ENCODE measurements around the gene CC2D1A.

CC2D1A gene

DNA sequence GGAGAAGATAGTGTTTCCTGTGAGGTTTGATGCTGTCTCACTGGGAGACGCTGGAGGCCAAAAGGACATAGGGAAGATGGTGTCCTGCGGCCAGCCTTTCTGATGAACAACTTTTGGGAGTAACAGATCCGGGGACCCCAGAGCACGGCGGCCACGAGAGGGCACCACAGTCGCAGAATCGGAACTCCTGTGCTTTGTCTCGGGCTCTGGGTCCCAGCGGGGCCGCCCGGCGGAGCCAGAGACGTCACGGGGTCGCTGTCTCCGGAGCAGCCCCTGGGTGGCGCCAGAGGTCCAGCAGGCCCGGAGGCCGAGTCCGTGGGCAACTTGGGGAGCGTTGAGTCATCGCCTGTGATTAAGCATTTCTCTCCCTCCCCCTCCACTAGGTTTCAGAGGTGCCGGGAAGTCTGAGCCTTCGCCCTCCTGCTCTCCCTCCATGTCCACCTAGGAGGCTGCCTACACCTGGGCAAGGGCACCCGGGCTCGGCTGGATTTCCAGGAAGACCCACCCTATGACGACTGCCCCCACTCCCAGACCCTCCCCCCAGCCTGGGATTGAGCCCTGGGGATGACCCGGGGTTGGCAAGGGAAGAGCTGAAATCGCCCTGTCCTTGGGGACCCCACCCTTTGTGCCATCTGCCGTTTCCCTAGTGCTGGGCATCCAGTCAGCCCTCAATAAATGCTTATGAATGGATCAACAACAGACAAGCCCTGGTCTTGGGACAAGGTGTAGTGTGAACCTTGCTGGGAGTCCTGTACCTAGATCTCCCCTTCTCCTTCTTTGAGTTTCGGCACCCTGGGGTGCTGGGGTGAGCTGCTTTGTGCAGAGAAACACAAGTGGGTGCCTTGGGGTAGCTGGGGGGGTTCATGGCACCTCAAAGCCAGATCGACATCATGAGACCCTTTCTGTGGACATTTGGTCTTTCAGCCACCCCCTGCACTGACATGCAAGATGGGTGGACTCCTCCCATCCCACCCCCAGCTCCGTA, 25.6 kb upstream of the CC2D1A start:
- peak; percentile 96 for DNase-seq

DNA sequence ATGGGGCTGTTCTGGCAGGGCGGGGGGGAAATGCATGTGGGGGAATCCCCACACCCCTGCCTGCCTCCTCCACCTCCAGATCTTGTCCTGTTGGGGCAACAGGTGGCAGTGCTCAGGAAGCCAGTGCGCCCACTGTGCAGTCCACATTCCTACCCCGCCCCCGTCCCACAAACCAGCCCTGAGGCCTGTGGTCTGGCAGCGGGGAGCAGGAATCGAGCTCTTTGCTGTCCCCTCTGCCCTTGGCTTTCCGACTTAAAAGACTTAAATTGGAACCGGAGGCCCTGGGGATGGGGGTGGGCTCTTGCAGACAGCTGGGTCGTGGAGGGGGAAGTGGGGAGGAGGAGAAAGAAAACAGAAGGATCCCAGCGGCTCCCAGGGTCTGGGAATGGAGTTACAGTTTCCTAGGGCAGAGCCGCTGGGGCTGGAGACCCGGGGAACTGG, 24.7 kb upstream of the CC2D1A start:
- DNase-seq, result peak; percentile 35

DNA sequence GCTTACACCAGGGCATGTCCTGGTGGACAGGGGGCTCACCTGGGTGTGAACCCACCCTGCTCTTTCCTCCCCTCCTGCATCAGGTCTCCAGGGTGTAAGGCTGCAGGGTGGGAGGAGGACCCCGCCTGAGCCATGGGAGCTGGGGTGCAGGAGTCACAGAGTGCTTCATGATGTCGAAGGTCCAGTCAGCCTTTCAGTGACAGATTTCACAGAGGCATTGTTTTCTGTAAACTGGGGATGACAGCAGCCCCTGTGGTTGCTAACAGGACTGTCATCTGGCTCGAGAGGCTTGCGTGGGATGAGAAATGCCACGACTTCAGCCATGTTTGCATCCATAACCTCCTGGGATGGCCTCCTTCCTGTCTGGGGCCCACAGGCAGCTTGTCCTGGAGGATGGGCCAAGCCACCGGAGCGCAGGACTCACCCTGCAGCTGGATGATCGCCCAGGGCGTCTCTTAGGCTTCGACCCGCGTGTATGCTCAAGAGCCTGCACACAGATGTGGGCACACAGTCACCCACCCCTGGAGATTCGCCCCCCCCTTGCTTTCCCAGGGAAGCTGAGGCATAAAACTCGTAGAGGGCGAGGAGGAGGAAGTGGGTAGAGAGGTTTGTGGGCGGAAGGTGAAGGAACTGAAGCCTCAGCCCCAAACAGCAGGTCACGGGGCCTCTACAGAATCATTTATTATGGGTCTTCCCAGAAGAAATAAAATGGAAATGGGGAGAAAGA, 24.1 kb upstream of the CC2D1A start:
- peak; percentile 54 for DNase-seq

DNA sequence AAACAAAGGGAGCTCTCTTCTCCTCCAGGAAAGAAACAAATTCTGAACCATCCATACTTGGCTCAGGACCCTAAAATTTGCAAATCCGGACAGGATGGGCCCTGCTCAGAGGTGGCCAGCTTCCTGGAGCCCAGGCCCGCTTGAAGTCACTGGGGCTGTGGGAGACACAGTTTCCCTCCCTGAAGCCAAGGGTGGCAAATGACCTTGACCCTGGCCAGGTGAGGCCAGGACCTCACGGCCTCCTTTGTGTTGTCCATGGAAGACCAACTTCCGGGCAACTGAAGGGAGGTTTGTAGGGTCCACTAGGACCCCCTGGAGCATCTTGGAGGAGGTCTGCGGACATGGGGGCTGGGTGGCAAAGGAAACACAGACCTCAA, 23.6 kb upstream of the CC2D1A start:
- no peak for DNase-seq

DNA sequence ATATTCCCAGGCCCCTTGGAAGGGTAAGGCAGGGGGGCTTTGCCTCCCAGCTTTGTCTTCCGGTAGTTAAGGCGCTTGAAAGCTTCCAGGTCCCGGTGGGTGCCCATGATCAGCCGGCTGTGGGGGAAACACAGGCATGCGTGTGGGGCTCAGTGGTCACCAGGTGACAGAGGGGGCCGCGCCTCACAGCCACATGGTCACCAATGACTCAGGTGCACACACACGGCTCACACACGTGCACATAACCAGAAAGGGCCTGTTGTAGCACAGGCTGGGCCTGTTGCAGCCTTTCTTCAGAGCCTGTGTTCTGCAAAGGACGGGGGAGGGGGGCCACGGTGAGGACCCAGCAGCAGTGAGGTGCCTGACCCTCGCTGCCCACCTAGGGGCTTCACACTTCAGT, 23.2 kb upstream of the CC2D1A start:
- no peak for DNase-seq

DNA sequence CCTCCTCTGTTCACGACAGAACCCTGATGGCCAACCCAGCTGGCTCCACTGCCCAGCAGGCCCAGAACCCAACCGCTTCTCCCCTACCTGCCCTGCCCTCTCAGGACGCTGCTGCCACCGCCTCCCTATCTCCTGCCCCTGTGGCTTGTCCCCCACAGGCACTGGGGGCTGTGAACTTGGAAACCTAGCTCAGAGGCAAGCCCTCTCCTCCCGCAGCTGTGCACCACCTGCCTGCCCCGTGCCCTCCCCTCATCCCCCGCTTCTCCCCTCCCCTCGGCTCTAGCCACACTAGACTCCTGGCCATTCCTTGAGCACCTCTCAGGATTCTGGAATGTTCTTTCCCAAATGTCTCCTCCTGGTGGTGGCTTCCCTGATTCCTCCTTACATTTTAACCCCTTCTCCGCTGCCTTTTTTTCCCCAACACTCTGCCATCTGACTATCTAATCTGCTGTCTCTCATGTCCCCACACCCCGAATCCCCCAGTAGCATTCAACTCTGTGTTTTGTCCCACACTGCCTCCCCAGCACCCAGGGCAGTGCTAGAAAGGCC, 22.4 kb upstream of the CC2D1A start:
- no peak for DNase-seq

DNA sequence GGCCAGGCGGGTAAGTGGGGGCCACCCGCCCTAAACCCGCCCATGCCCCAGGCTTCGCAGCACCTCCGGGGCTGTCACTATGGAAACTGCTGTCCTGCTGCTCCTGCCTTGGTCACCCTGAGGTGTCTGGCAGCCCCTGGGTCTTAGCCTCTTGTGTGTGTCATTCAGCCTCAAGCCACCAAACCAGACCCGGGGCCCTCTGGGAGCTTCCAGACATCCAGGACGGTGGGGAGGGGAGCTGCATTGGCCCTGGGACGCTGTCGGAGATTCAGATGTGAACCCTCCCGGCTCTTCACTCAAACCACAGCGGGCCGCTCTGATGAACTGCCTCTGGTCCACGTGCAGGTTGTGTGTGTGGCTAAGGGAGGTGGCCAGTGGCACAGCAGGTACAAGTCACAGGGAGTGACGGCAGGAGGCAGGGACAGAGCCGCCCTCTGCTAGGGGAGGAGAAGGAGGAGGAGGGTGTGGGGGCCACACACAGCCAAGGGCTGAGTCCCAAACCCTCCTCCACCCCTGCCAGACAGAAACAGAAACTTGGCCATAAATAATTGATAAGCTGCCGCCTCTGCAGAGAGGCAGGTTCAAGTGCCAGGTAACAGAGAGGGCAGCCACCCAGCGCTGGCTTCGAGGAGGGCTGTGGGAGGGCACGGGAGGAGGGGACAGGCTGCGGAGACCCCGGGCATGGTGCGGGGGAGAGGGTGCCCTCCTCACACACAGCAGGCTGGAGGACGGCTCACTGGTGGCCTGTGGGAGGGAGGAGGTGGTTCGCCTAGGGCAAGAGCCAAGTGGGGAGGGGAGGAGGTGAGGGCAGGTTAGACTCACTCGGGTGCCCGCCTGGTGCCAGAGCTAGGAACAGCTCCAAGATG, 21.0 kb upstream of the CC2D1A start:
- no peak for DNase-seq

DNA sequence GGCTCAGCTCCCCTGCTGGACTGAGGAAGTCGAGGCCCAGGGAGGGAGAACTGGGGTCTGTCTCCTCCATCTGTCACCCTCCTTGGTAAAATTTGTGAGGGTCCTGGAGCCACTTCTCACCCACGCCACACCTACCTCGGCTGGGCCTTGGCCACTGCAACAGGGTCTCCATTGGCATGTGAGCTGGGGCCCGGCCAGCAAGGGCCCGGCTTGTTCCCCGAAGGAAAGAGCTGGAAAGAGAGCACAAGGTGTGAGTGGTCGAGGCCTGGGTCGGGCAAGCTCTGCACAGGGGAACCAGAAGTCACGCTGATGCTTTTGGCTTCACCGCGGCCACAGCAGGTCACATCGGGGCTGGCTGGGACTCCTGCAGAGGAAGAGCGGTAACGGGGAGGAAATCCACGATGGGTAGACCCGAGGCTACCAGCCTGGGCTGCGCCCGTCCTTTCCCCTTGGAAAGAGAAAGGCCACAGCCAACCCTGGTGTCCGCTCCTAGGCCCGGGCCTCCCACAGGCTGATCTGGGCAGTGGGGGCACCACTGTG, 20.1 kb upstream of the CC2D1A start:
- no peak for DNase-seq

DNA sequence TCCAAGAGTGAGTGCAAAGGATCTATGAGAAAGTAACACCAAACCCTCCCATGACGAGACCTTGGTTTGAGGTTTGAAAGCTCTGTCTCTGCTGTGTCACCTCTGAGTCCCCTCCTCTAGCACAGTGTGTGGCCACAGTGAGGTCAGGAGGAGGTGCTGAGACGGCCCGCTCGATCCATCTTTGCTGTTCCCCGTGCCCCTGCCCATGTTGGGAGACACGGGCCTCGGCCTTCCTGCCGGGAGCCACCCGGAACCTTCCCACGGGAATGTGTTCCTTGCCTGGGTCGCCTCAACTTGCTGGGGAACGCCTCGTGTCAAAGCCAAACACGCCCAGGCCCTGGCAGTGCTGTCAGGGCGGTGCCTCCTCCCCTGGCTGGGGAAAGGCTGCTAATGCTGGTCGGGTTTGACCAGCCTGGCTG, 19.0 kb upstream of the CC2D1A start:
- no peak for DNase-seq

DNA sequence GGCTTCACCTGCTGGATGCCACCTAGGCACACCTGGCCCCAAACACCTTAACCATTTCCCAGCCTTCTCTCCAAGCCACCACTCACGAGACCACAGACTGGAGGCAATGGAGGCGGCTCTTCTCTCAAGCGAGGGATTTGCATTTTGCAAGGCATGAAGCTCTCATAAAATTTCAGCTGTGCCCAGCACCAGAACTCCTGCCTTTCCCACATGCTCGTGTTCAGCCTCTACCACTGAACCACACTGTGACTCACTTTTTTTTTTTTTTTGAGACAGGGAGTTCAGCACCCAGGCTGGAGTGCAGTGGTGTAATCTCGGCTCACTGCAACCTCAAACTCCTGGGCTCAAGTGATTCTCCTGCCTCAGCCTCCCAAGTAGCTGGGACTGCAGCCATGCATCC, 18.5 kb upstream of the CC2D1A start:
- peak; percentile 47 for DNase-seq

DNA sequence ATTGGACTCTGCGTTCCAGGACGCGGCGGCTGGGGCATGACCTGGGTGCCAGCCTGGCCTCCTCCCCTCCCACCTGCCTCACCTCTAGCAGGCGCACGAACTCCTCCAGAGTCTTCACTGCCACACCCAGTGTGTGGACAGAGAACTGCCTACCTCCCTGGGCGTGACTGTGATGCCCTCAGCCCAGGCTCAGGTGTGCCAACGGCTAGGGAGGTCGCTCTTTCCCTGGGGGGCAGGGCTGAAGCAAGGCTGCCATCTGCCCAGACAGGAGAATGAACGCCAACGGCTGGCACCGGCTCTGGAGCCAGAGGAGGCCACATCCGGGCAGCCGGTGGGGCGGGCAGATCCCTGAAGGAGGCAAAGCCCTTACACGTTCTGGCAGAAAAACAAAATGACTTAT, 17.7 kb upstream of the CC2D1A start:
- DNase-seq, result no peak

DNA sequence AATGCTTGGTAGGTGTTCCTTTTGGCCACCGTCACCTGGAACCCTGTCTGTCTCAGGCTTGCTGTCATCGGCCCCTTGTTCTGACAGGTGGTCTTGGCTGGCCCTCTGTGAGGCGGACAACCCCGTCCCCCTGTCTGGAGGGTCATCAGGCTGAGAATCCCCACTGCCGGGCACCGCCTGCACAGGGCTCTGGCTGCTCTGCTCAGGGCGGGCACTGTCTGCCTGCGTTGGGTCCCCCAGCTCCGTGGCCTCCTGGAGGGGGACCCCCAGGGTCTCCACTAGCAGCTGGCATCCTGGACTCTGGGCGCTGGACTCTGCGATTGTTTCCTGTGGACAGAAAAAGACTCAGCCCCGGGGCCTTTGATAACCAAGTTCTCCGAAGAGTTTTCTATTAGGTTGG, 15.9 kb upstream of the CC2D1A start:
- DNase-seq, result no peak

DNA sequence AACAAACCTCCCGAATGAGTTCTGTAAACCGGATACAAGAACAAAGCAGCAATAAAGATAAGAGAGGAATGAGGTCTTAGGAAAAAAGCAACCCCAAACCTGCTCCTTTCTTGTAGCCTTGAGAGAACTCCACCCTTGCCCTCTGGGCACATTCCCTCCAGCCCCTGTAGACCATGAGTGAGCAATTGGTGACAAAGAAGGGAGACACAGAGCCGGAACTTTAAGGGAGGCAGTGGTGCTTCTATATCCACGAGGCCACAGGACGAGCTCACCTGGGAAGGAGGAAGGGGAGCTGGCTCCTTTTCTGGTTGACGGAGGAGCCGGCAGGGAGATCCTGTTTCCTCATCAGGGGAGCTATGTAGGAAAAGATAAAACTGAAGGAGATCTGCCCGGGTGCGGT, 13.1 kb upstream of the CC2D1A start:
- DNase-seq, result no peak

DNA sequence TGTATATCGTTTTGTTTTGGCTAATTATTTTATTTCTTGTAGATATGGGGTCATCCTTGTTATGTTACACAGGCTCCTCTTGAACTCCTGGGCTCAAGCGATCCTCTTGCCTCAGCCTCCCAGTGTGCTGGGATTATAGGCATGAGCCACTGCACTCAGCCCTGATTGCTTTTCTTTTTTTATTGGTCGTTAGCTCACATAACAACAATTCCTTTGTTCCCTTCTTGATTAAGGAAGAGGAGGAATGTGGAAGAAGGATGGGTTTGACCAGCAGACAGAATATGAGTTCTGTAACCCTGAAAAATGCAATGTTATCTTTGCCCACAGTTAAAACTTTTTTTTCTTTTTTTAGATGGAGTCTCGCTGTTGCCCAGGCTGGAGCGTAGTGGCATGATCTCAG, 11.4 kb upstream of the CC2D1A start:
- DNase-seq, result no peak

DNA sequence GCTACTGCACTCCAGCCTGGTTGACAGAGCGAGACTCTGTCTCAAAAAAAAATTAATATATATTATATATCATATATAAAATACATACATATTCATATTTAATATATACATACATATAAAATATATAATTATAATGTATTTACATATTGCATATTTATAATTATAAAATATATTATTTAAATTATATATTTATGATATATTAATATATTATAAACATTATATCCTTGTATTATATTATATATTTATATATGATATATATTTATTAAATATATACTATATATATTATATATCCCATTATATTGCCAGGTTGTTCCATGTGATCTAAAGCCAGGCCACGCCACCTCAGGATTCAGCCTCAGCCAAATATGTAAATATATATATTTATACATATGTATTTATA, 9.8 kb upstream of the CC2D1A start:
- no peak for DNase-seq

DNA sequence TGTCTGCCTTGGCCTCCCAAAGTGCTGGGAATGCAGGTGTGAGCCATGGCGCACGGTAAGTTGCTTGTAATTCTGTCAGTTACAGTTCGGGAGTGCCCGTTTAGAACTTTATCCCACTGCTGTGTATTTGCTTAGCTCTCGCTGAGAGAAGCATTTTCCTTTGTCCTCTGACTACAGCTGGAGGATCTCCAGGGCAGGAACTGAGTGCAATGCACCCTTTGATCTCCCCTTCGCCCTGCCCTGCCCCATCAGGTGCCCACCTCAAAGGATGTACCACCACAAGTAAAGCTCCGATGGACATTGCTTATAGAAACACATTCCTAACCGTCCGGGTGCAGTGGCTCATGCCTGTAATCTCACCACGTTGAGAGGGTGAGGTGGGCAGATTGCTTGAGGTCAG, 6.6 kb upstream of the CC2D1A start:
- DNase-seq, result no peak

DNA sequence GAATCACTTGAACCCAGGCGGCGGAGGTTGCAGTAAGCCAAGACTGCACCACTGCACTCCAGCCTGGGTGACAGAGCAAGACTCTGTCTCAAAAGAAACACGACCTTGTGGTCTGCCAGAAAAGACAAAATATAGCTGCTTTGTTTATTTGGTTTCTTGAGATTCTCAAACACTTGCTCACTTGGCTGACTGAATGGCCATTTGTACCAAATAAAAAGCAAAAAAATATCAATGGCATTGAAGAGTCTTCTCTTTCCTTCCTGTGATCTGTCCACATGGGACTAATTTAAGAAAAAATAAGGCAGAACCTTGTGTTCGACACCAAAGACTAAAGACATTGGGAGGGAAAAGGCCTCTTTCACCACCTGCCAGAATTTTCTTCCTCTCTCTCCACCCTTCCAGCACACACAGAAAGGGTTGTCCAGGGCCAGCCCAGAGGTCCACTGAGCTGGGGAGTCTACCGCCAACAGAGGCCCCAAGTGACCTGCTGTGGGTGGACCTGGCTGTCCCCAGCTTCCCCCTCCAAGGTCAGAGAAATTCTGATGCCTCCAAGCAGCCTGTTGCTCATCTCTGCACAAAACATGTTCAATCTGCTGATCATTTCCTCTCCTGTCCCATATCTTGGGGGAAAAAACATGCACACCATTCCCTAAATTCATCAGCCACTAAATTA, 6.0 kb upstream of the CC2D1A start:
- no peak for DNase-seq

DNA sequence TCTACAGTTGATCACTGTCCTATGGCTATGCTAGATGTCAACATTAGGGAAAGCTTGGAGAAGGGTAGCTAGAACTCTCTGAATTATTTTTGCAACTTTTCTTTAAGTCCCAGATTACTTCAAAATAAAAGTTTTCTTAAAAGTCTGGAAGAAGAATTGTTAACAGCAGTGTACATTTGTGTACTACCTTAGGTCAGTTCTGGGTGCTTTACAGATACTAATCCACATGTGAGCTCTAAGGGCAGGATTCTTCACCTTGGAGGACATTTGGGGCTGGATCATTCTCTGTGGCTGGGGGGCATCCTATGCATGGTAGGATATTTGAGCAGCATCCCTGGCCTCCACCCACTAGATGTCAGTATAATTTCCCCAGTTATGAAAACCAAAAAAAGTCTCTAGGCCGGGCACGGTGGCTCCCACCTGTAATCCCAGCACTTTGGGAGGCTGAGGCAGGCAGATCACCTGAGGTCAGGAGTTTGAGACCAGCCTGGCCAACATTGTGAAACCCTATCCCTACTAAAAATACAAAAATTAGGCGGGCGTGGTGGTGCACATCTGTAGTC, 2.9 kb upstream of the CC2D1A start:
- peak; percentile 12 for DNase-seq

DNA sequence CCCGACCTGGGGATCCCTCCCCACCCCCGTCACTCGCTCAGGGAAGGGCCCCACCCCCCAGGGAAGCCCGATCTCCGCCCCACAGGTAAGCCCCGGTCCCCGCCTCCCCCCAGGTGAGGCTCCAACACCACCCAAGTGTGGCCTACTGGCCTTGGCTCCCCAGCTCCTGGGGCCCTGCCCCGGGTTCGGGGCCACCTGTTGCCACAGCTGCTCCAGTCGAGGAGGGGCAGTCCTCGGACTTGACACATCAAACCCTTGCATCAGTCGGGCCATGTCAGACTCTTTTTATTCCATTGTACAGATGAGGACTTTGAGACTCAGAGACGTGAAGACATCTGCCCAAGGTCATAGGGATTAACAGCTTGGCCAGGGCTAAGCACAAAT, 512 bp downstream of the CC2D1A start:
- DNase-seq, result peak; percentile 9

DNA sequence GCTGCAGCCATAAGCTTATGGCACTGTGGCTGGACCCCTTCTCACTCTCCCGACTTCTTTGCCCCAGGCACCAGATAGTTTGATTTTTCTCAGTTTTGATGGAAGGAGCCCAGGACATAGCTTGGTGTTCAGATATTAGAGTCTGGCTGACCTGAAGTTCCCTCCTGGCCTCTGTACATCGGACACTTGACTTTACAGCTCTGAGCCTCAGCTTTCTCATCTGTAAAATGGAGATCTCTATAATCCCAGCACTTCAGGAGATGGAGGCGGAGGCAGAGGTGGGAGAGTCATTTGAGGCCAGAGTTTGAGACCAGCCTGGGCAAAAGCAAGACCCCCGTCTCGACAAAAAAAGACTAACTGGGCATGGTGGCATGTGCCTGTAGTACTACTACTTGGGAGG, 909 bp downstream of the CC2D1A start:
- no peak for DNase-seq

DNA sequence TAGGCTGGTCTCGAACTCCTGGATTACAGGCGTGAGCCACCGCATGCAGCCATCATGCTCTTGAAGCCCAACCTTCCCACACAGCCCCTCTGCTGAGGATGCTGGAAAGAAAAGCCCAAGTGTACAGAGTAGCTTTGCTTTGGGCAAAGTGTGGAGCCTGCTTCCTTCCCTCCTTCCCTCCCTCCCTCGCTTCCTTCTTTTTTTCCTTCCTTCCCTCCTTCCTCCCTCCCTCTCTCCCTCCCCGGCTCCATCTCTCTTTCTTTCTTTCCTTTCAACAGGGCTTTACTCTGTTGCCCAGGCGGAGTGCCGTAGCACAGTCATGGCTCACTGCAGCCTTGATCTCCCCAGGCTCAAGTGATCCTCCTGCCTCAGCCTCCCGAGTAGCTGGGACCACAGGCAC, 2.7 kb downstream of the CC2D1A start:
- DNase-seq, result no peak

DNA sequence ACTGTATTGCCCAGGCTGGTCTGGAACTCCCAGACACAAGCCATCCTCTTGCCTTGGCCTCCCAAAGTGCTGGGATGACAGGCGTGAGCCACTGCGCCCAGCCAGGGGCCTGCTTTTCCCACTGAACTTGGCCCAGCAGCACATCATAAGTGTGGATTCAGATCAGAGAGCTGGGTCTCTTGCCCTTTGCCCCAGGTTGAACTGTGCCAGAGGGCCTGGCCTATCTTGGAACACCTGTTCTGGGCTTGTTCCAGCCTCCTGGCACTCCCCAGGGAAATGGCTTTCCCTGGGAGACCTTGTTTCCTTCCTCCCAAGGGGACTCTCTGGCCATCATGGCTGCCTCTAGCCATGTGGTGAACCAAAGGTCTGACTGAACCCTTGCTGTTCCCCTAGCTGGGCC, 3.4 kb downstream of the CC2D1A start:
- DNase-seq, result no peak
